PC-9 (cell line): ENCODE measurements around the gene JAML. TPM values are rescaled to one million over a fixed set of nuclear protein-coding genes. Genes with fewer than 3 reads are reported as not detected.

Source experiments
- BruUV-seq: library from RNA; stranded (reverse); fragments of 400-500 nt; replicated peaks from 2 replicates; lab custom pipeline; 2021; lab: Mats Ljungman, UMichigan
- CTCF ChIA-PET: fragments of 300-600 bp; sonication (Branson Sonifier 250); formaldehyde crosslinking; loops from one replicate; lab custom pipeline; 2022; ENCODE audit warnings: antibody characterized with exemption; lab: Charles Lee
- POLR2A ChIA-PET: fragments of 300-600 bp; sonication (Branson Sonifier 250); formaldehyde crosslinking; loops from one replicate; lab custom pipeline; 2022; ENCODE audit warnings: antibody characterized with exemption; ENCODE audit not compliant: unreplicated experiment; lab: Charles Lee
- DNase-seq, 2 experiments: peaks; one replicate each; pipeline versions ENCODE4 v3.0.0 to v3.0.0-alpha.2; 2015 to 2022; ENCODE audit warnings: mixed read lengths in 1 of 2
- H2AFZ ChIP-seq: fragments of 200-600 bp; sonication (generic); 2 replicates; pipeline ENCODE4 v1.8.1; 2017; ENCODE audit warnings: antibody characterized with exemption
- H3F3A ChIP-seq: fragments of 200-600 bp; sonication (generic); 2 replicates; pipeline ENCODE4 v1.8.1; 2017; ENCODE audit warnings: antibody characterized with exemption, mild to moderate bottlenecking, low read depth; ENCODE audit not compliant: insufficient read depth
- H3K27ac ChIP-seq: fragments of 200-600 bp; sonication (generic); 2 replicates; pipeline ENCODE4 v1.6.1; 2016; ENCODE audit warnings: mixed run types
- H3K27me3 ChIP-seq: fragments of 200-600 bp; sonication (generic); 2 replicates; pipeline ENCODE4 v1.6.1; 2016; ENCODE audit warnings: low read depth, mixed run types; ENCODE audit not compliant: insufficient read depth
- H3K36me3 ChIP-seq: fragments of 200-600 bp; sonication (generic); 2 replicates; pipeline ENCODE4 v1.6.1; 2016; ENCODE audit warnings: low read depth, mixed run types
- H3K4me1 ChIP-seq: fragments of 200-600 bp; sonication (generic); replicated peaks from 2 replicates; pipeline ENCODE4 v1.6.1; 2016; ENCODE audit warnings: mixed run types; ENCODE audit not compliant: insufficient read depth
- H3K4me2 ChIP-seq: fragments of 200-600 bp; sonication (generic); 2 replicates; pipeline ENCODE4 v1.6.1; 2017; ENCODE audit warnings: mixed run types
- H3K4me3 ChIP-seq: fragments of 200-600 bp; sonication (generic); 2 replicates; pipeline ENCODE4 v1.6.1; 2016; ENCODE audit warnings: mixed run types
- H3K79me2 ChIP-seq: fragments of 200-600 bp; sonication (generic); 2 replicates; pipeline ENCODE4 v1.6.1; 2017; ENCODE audit warnings: low read depth, mixed run types
- H3K9me2 ChIP-seq: fragments of 200-600 bp; sonication (generic); 2 replicates; pipeline ENCODE4 v1.8.1; 2017; ENCODE audit warnings: mild to moderate bottlenecking; ENCODE audit not compliant: insufficient read depth
- H3K9me3 ChIP-seq: fragments of 200-600 bp; sonication (generic); 2 replicates; pipeline ENCODE4 v1.8.1; 2016; ENCODE audit warnings: low read depth; ENCODE audit not compliant: insufficient read depth
- H4K20me1 ChIP-seq: fragments of 200-600 bp; sonication (generic); 2 replicates; pipeline ENCODE4 v1.8.1; 2017; ENCODE audit not compliant: insufficient read depth
- CTCF ChIP-seq: fragments of 200-600 bp; sonication (generic); conservative IDR thresholded peaks from 2 replicates; pipeline ENCODE4 v1.6.1; 2017; ENCODE audit warnings: mixed run types, antibody characterized with exemption, mild to moderate bottlenecking, moderate library complexity
- EZH2 ChIP-seq: fragments of 200-600 bp; sonication (generic); IDR thresholded peaks from 2 replicates; pipeline ENCODE4 v1.8.0; 2017; ENCODE audit warnings: antibody characterized with exemption, low read depth
- intact Hi-C: fragments of 100-400 bp; cut with micrococcal nuclease; formaldehyde crosslinking; loops from one replicate; pipeline ENCODE4 v1.10.0; 2022; ENCODE audit not compliant: unreplicated experiment
- total RNA-seq: library from RNA; stranded (reverse); gene quantifications from 2 replicates; pipeline ENCODE4 v1.2.3, GENCODE V29; 2021

JAML gene
- total RNA-seq, 1 experiment from 2014 or later = not detected

GRCh38 chr11:118153516-118153915, 71.3 kb downstream of the JAML start:
- BruUV-seq = no TSS peak
- no peaks in the 10 kb centered on the region for H3K9me2 ChIP-seq
- no peak overlapping the region for H3K27ac ChIP-seq
- peaks cover 86% of the 10 kb centered on the region for H3K27me3 ChIP-seq
- DNase-seq = no peak
- no peak overlapping the region for H3K4me3 ChIP-seq
- POLR2A ChIA-PET = no interaction called here
- H3K4me2 ChIP-seq = no peak overlapping the region
- CTCF ChIA-PET = interaction anchor here (0.7 kb wide), 1 partner anchor 111 kb away, joined by 12 read pairs; the partner anchor contains the start of gene MPZL2
- intact Hi-C loops = no loop called here
- no peaks in the 10 kb centered on the region for H3K79me2 ChIP-seq
- no peaks in the 10 kb centered on the region for H3K9me3 ChIP-seq
- H3K4me1 ChIP-seq = no peaks in the 10 kb centered on the region; the same call in 1 of the 2 replicates
- TF ChIP-seq CTCF = no peak
- no peak for TF ChIP-seq EZH2
- no peak overlapping the region for H2AFZ ChIP-seq
- H3K36me3 ChIP-seq = no peaks in the 10 kb centered on the region
- no peaks in the 10 kb centered on the region for H4K20me1 ChIP-seq
- peaks cover 5% of the 10 kb centered on the region; the same call in 1 of the 2 replicates for H3F3A ChIP-seq

GRCh38 chr11:118152552-118153471, 72.0 kb downstream of the JAML start, which contains the start of gene SCN4B:
Gene SCN4B (minus strand): TSS chr11:118152823. CDS start chr11:118152673, 150 bp downstream.
- POLR2A ChIA-PET = no interaction called here
- no peaks in the 10 kb centered on the region for H3K36me3 ChIP-seq
- BruUV-seq = no TSS peak
- no peak within 1 kb of the TSS for H3K27ac ChIP-seq
- no peaks in the 10 kb centered on the region for H3K9me2 ChIP-seq
- CTCF ChIA-PET = interaction anchor here (0.7 kb wide), 1 partner anchor 111 kb away, joined by 12 read pairs; the partner anchor contains the start of gene MPZL2
- peaks cover 5% of the 10 kb centered on the region; the same call in 1 of the 2 replicates for H3F3A ChIP-seq
- TF ChIP-seq EZH2 (no peak), CTCF (no peak)
- intact Hi-C loops = no loop called here
- no peaks in the 10 kb centered on the region for H3K79me2 ChIP-seq
- H3K4me2 ChIP-seq = no peak within 1 kb of the TSS
- peak in 1 of 2 experiments; percentile 41 for DNase-seq
- peaks cover 79% of the 10 kb centered on the region for H3K27me3 ChIP-seq
- no peaks in the 10 kb centered on the region for H4K20me1 ChIP-seq
- H3K4me3 ChIP-seq = no peak within 1 kb of the TSS
- no peaks in the 10 kb centered on the region; the same call in 1 of the 2 replicates for H3K4me1 ChIP-seq
- no peaks in the 10 kb centered on the region for H3K9me3 ChIP-seq
- H2AFZ ChIP-seq = no peak within 1 kb of the TSS

- BruUV-seq = no TSS peak
- intact Hi-C loops = no loop called here
- H3K79me2 ChIP-seq = no peaks in the 10 kb centered on the region
- no peak overlapping the region for H3K27ac ChIP-seq
- H4K20me1 ChIP-seq = no peaks in the 10 kb centered on the region
- DNase-seq = no peak
- no peak overlapping the region for H3K4me3 ChIP-seq
- POLR2A ChIA-PET = interaction anchor here (0.6 kb wide), 1 partner anchor 100 kb away, joined by 5 read pairs; the partner anchor contains the start of gene MPZL3
- no peaks in the 10 kb centered on the region; the same call in 1 of the 2 replicates for H3K4me1 ChIP-seq
- H3K27me3 ChIP-seq = peaks cover 72% of the 10 kb centered on the region
- no peaks in the 10 kb centered on the region for H3K9me3 ChIP-seq
- no peaks in the 10 kb centered on the region for H3K9me2 ChIP-seq
- H3K36me3 ChIP-seq = no peaks in the 10 kb centered on the region
- CTCF ChIA-PET = no interaction called here
- no peak for TF ChIP-seq EZH2
- TF ChIP-seq CTCF = no peak
- H2AFZ ChIP-seq = no peak overlapping the region
- H3F3A ChIP-seq = peaks cover 5% of the 10 kb centered on the region; the same call in 1 of the 2 replicates
- no peak overlapping the region for H3K4me2 ChIP-seq
These were observed 72.7 kb downstream of the JAML start for GRCh38 chr11:118152020-118152551.
